ENCODE results near the gene DOCK9. TPM values are rescaled to one million over a fixed set of nuclear protein-coding genes. Genes with fewer than 3 reads are reported as not detected.

Gene DOCK9
- total and polyA plus RNA-seq, 2 donors (not counting 3 experiments of a cell fraction or from before 2014, with no cell fraction given) = 147 to 323 TPM

GRCh38 chr13:98879127-98879520, 98.7 kb downstream of the DOCK9 start:
- Histone ChIP-seq H3K27ac (ENCODE audit: insufficient read depth, low read depth, low read length) (no peak overlapping the region), H3K4me1 (ENCODE audit: control insufficient read depth, extremely low read depth, insufficient read depth, low read length) (peaks cover 16% of the 10 kb centered on the region), H3K4me2 (ENCODE audit: insufficient read depth, low read length) (no peak overlapping the region), H3K27me3 (ENCODE audit: control insufficient read depth in 2 of 2, insufficient read depth in 2 of 2, low read length in 2 of 2) (no peaks in the 10 kb centered on the region), H2AFZ (ENCODE audit: low read depth, low read length) (no peak overlapping the region), H3K9ac (replicated peaks; ENCODE audit: extremely low read depth, insufficient read depth, low read length) (no peak overlapping the region), H3K79me2 (ENCODE audit: control insufficient read depth, insufficient read depth, low read length) (no peaks in the 10 kb centered on the region), H3K4me3 (replicated peaks in 1 of 3; ENCODE audit: insufficient read depth in 1 of 3, low read depth in 1 of 3, low read length in 3 of 3) (no peak overlapping the region), H4K20me1 (replicated peaks; ENCODE audit: control insufficient read depth, extremely low read depth, insufficient read depth, low read length) (no peaks in the 10 kb centered on the region), H3K9me3 (replicated peaks; ENCODE audit: control insufficient read depth, insufficient read depth, low read length) (no peaks in the 10 kb centered on the region), H3K36me3 (ENCODE audit: control insufficient read depth in 2 of 2, extremely low read depth in 1 of 2, insufficient read depth in 2 of 2, low read length in 2 of 2) (peaks cover 63 to 67% of the 10 kb centered on the region in 2 experiments), H3K9me1 (replicated peaks; ENCODE audit: control insufficient read depth, extremely low read depth, insufficient read depth, low read length) (no peaks in the 10 kb centered on the region)
- ChIA-PET POLR2A (no interaction called here), CTCF (interaction anchor here (0.7 to 1.4 kb wide), 3 partner anchors 12 to 39 kb away, joined by 3 read pairs; no protein-coding TSS in a partner anchor)
- FAIRE-seq = no peak
- intact Hi-C loops (cut with micrococcal nuclease) = no loop called here
- DNase-seq (ENCODE audit: low read depth, low spot score) = no peak
- dilution Hi-C loops (cut with MboI; ENCODE audit: extremely low pct_ligation_motif_present, low sequenced_read_pairs) = no loop called here
- BruUV-seq (replicated peaks) = no TSS peak
- TF ChIP-seq JUN (IDR thresholded peaks at IDR 0.05; ENCODE audit: borderline replicate concordance, insufficient read depth, insufficient read length, low read depth) = no peak
- TF ChIP-seq POLR2A (IDR thresholded peaks at IDR 0.05; ENCODE audit: low read depth, low read length) = no peak
- TF ChIP-seq FOS (IDR thresholded peaks at IDR 0.05; ENCODE audit: borderline replicate concordance, insufficient read depth, low read length) = no peak
- no peak for TF ChIP-seq EZH2 (IDR thresholded peaks at IDR 0.05; ENCODE audit: borderline replicate concordance, low read depth, low read length, severe bottlenecking)
- no peak for TF ChIP-seq GATA2 (IDR thresholded peaks at IDR 0.05; ENCODE audit: insufficient read depth, insufficient read length, low read depth, low read length)
- no peak for TF ChIP-seq MYC (IDR thresholded peaks at IDR 0.05; ENCODE audit: low read depth, low read length)
- TF ChIP-seq, protein P1, sequence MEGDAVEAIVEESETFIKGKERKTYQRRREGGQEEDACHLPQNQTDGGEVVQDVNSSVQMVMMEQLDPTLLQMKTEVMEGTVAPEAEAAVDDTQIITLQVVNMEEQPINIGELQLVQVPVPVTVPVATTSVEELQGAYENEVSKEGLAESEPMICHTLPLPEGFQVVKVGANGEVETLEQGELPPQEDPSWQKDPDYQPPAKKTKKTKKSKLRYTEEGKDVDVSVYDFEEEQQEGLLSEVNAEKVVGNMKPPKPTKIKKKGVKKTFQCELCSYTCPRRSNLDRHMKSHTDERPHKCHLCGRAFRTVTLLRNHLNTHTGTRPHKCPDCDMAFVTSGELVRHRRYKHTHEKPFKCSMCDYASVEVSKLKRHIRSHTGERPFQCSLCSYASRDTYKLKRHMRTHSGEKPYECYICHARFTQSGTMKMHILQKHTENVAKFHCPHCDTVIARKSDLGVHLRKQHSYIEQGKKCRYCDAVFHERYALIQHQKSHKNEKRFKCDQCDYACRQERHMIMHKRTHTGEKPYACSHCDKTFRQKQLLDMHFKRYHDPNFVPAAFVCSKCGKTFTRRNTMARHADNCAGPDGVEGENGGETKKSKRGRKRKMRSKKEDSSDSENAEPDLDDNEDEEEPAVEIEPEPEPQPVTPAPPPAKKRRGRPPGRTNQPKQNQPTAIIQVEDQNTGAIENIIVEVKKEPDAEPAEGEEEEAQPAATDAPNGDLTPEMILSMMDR (IDR thresholded peaks at IDR 0.05; ENCODE audit: extremely low read depth in 1 of 2, insufficient read depth in 1 of 2, low read depth in 1 of 2, low read length in 2 of 2) = no peak
- no peak for TF ChIP-seq MAX (IDR thresholded peaks at IDR 0.05; ENCODE audit: insufficient read depth, insufficient read length)
- no peak for TF ChIP-seq POLR2AphosphoS5 (IDR thresholded peaks at IDR 0.05; ENCODE audit: insufficient read depth, low read depth, low read length)

Measured in endothelial cell of umbilical vein (primary cell).